GM21515 (cell line): ENCODE data around the gene UBE2I.

Experiments used
- ATAC-seq: cut with Tn5 transposase; IDR thresholded peaks from one replicate; pipeline ENCODE4 v1.9.1; 2021; ENCODE audit not compliant: unreplicated experiment

The UBE2I gene

DNA sequence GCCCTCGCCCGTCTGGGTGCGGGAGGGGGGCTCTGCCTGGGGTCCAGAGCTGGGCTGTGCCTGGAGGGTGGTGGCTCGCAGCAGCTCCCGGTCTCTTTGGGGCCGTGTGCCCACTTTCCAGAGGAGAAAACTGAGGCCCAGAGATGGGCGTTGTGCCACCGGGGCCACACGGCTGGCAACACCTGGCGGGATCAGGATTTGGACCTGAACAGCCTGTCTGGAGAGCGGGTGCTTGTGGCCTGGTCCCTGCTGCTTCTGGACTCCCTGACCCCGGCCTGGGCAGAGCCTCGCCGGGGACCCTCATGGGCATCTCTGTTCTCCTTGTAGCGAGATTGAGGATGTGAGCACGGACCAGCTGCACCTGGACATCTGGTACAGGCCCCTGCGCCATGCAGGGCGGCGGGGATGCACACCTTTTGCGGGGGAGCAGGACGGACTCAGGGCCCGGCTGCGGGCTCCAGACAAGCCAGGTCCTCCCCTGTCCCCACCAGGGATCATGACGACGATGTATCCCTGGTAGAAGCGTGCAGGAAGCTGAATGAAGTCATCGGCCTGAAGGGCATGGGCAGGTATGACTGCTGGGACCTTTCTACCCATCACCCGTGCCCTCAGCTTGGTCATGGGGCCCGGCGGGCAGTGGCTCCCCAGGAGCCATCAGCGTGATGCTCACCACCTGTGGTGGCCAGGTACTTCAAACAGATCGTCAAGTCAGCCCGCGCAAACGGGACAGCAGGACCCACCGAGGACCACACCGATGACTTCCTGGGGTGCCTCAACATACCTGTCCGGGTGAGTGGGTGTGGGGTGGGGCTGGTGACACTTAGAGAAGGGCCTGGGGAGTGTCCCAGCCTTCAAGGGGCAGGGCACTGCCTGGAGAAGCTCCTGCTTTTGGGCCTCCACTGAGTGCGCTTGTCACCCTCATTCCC lies 32.3 kb downstream of the UBE2I start:
- ATAC-seq, result no peak

DNA sequence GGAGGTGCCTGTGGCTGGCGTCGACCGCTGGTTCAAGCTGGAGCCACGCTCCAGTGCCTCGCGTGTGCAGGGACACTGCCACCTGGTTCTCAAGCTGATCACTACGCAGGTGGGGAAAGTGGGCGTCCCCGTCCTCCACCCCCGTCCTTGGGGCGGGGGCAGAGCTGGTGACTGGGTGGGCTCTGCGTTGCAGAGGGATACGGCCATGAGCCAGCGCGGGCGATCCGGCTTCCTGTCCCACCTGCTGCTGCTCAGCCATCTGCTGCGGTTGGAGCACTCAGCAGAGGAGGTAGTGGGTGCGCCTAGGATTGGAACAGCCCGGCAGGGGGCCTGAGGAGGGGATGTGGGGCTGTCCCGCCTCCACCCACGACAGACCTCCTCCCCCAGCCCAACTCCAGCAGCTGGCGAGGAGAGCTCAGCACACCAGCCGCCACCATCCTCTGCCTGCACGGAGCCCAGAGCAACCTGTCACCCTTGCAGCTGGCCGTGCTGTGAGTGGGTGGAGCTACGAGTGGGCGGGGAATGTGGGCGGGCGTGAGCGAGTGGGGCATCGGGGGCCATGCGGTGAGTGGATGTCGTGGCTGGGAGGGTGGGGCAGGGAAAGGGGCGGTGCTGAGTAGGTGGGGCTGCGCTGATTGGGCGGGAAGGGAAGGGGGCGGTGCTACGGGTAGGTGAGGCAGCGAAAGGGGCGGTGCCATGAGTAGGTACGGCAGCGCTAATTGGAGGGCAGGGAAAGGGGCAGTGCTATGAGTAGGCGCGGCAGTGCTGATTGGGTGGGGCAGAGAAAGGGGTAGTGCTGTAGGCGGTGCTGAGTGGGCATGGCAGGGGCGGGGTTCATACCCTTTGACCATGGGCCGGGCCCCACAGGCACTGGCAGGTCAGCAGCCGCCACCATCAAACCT lies 33.3 kb downstream of the UBE2I start:
- ATAC-seq, result peak; percentile 74

DNA sequence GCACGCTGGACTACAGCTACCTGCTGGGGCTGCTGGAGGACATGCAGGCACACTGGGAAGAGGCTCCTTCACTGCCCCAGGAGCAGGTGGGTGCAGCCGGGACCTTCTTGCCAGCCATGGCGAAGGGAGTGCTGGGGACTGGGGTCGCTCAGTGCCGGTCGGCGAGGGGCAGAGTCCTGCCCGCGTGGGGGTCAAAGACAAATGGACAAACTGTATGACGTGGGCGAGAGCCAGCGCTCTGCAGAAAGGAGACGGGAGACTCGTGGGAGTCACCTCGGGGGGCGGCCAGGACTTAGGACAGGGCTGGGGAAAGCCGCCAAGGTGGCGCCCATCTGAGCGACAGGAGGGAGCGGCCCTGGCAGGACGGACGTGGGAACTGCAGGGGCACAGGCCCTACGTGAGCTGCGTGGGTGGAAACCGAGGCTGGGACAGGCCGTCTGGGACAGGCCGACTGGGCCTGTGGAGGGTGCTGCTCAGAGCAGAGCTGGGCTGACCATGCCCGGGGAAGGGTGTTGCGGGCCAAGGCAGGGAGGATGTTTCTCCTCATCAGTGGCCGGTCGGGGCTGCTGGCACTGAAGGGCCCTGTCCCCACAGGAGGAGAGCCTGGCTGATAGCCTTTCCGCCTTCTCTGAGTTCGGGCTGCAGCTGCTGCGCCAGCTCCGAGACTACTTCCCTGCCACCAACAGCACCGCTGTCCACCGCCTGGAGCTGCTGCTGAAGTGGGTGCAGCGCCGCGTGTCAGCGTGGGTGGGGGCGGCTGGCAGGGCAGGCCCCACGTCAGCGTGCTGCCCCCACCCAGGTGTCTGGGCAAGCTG lies 34.2 kb downstream of the UBE2I start:
- no peak for ATAC-seq

DNA sequence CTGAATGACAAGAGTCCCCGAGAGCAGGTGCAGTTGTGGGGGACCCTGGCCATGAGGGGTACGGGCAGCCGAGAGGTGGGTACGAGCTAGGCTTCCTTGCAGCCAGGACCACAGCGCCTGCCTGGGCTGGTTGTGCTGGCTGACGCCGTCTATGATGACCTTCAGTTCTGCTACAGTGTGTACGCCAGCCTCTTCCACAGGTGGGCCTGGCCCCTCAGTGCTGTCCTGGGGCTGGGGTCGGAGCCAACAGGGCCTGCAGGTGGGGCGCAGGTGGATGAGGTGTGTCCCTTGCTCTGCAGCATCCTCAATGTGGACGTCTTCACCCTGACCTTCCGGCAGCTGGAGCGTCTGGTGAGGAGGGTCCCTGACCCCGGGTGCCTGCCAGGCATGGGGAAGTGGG lies 35.1 kb downstream of the UBE2I start:
- no peak for ATAC-seq

DNA sequence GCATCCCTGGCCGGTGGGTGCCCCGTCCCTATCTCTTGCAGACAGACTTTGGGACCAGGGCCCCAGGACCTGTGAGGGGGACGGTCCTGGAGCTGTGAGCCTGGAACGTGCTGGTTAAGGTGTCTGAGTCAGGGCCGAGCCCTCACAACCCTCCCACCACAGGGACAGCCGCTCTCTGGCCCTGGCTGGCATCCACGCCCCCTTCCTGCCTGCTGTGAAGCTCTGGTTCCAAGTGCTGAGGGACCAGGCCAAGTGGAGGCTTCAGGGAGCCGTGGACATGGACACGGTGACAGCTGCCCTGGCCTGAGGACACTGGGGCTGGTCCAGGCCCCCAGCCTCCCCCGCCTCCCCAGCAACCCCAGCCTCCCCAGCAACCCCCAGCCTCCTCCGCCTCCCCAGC lies 35.7 kb downstream of the UBE2I start:
- no peak for ATAC-seq

DNA sequence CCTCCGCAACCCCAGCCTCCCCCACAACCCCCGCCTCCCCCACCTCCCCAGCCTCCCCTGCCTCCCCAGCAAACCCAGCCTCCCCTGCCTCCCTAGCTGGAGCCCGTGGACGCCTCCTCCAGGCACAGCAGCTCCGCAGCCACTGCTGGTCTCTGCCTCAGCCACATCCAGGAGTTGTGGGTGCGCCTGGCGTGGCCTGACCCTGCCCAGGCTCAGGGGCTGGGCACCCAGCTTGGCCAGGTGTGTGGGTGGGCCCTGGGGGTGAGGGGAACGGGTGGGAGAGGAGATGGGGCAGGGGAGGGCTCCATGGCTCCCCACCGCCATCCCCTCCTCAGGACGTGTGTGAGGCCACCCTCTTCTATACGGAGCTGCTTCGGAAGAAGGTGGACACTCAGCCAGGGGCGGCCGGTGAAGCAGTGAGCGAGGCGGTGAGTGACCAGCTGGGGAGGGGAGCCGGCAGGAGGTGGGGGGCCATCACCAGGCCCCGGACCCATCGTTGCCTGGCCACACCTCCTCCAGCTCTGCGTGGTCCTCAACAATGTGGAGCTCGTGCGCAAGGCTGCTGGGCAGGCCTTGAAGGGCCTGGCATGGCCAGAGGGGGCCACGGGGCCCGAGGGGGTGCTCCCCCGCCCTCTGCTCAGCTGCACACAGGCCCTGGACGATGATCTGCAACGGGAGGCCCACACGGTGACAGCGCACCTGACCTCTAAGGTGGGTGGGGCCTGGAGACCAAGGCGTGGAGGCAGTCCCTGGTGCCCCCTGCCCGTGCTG lies 36.4 kb downstream of the UBE2I start:
- ATAC-seq, result no peak

DNA sequence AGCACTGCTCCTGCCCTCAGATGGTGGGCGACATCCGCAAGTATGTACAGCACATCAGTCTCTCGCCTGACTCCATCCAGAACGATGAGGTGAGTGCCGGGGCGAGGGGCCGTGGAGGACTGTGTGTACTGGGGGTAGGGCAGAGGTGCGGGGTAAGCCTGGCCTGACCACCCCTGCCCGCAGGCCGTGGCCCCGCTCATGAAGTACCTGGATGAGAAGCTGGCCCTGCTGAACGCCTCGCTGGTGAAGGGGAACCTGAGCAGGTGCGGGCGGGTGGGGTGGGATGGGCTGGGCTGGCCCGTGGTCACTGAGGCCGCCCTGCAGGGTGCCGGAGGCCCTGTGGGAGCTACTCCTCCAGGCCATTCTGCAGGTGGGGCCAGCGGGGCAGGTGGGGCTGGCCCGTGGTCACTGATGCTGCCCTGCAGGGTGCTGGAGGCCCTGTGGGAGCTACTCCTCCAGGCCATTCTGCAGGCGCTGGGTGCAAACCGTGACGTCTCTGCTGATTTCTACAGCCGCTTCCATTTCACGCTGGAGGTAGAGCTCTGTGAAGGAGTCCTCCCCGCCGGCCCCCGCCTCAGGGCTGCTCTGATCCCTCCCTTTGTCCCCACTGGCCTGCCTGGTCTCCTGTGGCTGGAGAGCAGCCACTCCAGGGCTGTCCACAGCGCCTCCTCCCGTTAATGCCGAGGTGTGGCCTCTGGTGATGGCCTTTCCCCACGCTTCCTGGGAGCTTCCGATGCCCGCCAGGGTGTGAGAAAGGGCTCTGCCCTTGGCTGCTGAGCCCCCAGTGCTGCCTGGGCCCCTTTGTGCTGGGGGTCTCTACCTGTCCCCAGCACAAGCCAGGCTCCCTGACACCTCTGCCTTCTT lies 37.2 kb downstream of the UBE2I start:
- no peak for ATAC-seq

DNA sequence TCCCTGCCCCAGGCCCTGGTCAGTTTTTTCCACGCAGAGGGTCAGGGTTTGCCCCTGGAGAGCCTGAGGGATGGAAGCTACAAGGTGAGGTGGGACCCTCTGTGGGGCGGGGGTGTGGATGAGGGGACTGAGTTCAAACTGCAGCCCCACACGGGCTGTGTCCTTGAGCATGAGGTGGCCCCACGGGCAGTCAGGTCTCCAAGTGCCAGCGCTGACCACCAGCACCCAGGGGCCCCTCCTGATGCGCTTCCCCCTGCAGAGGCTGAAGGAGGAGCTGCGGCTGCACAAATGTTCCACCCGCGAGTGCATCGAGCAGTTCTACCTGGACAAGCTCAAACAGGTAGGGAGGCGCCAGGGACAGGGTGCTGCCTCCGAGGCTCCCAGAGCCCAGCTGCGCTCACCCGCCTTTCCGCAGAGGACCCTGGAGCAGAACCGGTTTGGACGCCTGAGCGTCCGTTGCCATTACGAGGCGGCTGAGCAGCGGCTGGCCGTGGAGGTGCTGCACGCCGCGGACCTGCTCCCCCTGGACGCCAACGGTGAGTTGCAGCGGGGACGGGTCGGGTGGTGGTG lies 37.9 kb downstream of the UBE2I start:
- no peak for ATAC-seq

DNA sequence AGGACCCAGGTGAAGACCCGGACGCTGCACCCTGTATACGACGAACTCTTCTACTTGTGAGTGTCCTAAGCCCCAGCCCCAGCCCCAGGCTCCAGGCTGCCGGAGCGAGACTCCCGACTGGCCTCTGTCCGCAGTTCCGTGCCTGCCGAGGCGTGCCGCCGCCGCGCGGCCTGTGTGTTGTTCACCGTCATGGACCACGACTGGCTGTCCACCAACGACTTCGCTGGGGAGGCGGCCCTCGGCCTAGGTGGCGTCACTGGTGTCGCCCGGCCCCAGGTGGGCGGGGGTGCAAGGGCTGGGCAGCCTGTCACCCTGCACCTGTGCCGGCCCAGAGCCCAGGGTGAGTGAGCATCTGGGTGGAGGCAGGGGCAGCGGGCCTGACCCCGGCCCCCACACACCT lies 38.5 kb downstream of the UBE2I start:
- ATAC-seq, result no peak

DNA sequence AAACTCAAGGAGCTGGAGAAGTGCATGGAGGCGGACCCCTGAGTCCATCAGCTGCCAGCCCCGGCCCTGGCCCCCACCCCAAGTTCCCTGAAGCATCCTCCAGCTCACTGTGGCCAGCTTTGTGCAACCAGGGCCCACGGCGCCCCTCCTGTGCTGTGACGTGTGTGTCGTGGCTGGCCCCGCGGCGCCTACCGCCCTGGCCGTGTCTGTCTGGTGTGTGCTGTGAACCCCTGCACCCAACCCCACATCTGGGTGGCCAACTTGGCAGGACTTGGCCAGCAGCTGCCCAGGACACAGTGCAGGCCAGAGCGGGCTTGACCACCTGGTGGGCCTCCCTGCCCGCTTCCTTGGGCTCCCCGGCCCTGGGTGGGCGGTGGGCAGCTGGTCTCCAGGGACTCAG lies 39.0 kb downstream of the UBE2I start:
- no peak for ATAC-seq

DNA sequence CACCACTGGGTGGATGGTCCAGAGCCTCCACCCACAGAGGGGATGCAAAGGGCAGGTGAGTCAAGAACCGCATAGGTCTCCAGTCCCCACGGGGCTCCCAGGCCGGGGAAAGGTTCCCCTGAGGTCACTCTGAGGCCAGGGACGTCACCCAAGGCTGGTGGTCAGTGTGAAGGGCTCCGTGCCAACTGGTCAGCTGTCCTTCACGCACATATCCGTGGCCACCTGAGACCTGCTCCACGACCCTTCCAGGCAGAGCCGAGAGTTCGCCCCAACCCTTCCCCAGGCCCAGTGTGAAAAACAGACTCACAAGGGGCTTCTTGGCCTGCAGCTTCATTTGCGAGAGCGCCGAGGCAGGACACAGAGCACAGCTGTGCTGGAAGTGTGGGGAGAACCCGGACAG lies 39.5 kb downstream of the UBE2I start:
- ATAC-seq, result no peak

DNA sequence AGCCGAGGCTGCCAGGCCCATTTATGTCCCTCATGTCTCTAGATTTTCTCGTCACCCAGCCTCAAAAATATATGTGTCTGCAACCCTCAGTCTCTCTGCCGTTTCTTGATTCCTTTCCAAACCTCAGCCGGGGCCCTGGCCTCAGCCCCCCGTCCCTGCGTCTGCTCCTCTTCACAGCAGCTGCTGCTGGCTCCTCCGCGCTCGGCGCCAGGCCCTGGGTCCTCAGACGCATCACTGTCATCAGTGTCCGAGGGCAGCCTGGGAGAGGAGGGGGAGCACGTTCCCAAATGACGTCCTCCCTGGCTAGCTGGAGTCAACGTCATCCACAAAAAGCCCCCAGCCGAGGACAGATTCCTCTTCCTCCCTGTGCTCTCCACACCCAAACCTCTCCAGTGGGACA lies 39.9 kb downstream of the UBE2I start:
- no peak for ATAC-seq

DNA sequence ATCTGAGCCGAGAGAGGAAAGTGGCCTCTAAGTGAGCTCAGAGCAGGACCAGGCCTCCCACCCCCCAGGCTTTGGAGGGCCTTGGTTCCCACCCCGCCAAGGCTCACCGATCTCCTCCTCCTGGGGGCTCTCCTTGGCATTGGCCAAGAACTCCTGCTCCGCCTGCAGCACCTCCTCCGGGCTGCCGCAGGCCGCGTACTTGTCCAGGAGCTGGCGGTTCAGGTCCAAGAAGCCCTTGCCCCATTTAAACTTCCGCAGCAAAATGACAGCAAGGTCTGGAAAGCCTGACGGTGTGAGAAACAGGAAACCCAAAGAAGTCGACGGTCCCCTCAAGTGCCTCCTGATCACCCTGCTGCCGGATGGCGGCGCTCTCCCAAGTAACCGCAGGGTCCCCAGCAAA lies 40.5 kb downstream of the UBE2I start:
- ATAC-seq, result no peak

DNA sequence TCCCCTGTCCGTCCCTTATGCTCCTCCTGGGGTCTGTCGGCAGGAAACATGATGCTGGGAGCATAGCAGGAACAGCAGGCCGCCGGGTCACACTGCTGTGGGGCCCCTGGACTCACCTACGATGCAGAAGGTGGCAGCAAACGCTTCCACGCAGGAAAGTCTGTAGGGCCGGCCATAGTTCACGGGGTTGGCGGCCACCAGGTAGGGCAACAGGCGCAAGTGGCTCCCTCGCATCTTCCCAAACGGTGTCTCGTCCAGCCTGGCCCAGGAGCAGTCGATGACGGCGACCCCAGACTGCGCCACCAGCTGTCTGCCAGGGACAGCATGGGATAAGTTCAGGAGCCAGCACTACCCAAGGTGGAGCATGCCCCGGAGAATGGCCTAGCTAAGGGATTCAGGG lies 41.3 kb downstream of the UBE2I start:
- ATAC-seq, result no peak

DNA sequence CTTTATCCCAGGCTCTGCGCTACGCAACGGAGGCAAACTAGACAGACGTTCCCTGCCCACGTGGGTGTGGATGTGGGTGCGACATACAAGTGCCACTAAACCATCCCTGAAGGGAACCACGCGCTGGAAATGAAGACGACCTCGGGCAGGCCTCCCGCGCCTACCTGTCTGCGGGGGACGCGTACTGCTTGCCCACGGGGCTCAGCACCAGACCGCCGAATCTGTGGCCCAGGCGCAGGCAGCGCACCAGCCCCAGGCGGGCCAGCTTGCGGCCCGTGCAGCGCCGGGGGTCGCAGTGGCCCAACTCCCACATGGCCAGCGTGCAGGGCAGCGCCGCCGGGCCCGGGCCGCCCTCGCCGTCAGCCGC lies 41.8 kb downstream of the UBE2I start:
- ATAC-seq, result peak; percentile 10

DNA sequence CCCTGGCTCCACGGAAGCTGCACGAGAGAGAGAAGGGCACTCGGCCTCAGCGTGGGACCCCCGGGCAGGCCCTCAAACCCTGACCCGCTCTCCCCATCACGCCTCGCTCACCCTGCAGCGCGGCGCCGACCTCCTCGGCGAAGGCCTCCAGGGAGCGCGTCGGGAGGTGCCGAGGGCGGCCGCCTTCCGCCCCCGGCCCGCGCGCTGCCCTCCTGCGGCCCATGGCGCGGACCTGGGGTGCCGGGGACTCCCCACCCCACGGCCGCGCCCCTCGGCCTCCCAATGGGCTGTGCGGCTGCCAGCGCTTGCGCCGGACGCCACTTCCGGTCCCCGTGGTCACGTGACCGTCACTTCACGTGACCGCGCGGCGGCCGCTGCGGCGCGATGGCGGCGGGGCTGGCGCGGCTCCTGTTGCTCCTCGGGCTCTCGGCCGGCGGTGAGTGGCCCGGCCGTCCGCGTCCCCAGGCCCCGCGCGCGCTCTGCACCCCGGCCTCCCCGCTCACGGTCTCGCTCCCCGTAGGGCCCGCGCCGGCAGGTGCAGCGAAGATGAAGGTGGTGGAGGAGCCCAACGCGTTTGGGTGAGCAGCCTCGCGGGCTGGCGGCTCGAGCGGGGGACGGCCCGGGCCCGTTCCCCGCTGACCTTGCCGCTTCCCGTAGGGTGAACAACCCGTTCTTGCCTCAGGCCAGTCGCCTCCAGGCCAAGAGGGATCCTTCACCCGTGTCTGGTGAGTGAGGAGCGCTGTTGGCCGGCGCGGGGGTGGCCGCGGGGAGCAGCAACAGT lies 42.3 kb downstream of the UBE2I start, which contains the start of the genes GNPTG and TSR3:
GNPTG (plus strand) TSS at position 350 of the 781 bp plus-strand sequence; CDS start at position 385, 35 bp downstream.
TSR3 (minus strand) TSS at position 297 of the 781 bp plus-strand sequence; CDS start at position 223, 74 bp downstream.
- peak; percentile 53 for ATAC-seq

DNA sequence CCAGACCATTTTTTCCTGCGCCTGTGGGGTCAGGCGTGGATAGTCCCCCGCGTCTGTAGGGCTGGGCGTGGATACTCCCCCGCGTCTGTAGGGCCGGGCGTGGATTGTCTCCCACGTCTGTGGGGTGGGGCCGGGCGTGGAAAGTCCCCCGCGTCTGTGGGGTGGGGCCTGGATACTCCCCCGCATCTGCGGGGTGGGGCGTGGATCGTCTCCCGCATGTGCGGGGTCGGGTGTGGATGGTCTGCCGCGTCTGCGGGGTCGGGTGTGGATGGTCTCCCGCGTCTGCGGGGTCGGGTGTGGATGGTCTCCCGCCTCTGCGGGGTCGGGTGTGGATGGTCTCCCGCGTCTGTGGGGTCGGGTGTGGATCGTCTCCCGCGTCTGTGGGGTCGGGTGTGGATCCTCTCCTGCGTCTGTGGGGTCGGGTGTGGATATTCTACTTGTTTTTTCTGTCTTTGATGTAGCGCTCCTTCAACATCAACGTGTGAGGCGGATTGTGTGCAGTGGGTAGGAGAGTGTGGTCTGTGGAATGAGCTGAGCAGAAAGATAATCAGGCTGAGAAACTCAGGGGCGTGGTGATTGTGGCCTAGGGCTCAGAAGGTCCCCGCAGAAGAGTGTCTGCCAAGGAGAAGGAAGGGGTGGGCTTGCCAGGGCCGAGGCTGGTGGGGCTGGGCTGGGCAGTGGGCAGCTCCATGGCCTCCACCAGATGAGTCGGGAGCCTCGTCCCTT lies 45.5 kb downstream of the UBE2I start:
- ATAC-seq, result no peak
